IMR-90 (cell line): ENCODE data around the gene MET. TPM values are rescaled to one million over a fixed set of nuclear protein-coding genes. Genes with fewer than 3 reads are reported as not detected.

Experiments used
- ATAC-seq: fragments of 200-7000 bp; cut with Tn5 transposase; 2 replicates; pipeline ENCODE4 v1.9.1; 2020; ENCODE audit warnings: low read depth, mild to moderate bottlenecking, moderate library complexity
- BruUV-seq: library from RNA; stranded (reverse); fragments of 400-500 nt; replicated peaks from 2 replicates; lab custom pipeline; 2021; lab: Mats Ljungman, UMichigan
- CTCF ChIA-PET: fragments of 300-600 bp; formaldehyde crosslinking; extraction: SDS; loops from one replicate; lab custom pipeline; 2021; ENCODE audit warnings: antibody characterized with exemption; lab: Yijun Ruan, JAX
- POLR2A ChIA-PET: fragments of 300-600 bp; sonication (Branson Sonifier 250); formaldehyde crosslinking; loops from one replicate; lab custom pipeline; 2022; ENCODE audit warnings: antibody characterized with exemption; ENCODE audit not compliant: unreplicated experiment; lab: Charles Lee
- DNase-seq: peaks from one replicate; pipeline ENCODE4 v3.0.0; 2013
- H2AFZ ChIP-seq: replicated peaks from 2 replicates; pipeline ENCODE3; 2013; ENCODE audit warnings: low read length, mild to moderate bottlenecking; ENCODE audit not compliant: poor library complexity
- H2AK5ac ChIP-seq: 2 replicates; pipeline ENCODE4 v1.6.1; 2013; ENCODE audit warnings: low read depth, low read length, inconsistent platforms
- H2AK9ac ChIP-seq: replicated peaks from 2 replicates; pipeline ENCODE3; 2013; ENCODE audit warnings: mild to moderate bottlenecking, low read depth, low read length, moderate library complexity; ENCODE audit not compliant: poor library complexity
- H2BK120ac ChIP-seq: 2 replicates; pipeline ENCODE4 v1.6.1; 2013; ENCODE audit warnings: low read depth, low read length, inconsistent platforms
- H2BK15ac ChIP-seq: 3 replicates; pipeline ENCODE4 v1.6.1; 2013; ENCODE audit warnings: low read depth, low read length, inconsistent platforms
- H2BK20ac ChIP-seq: 2 replicates; pipeline ENCODE4 v1.6.1; 2013; ENCODE audit warnings: low read depth, mild to moderate bottlenecking, inconsistent platforms, low read length, moderate library complexity
- H2BK5ac ChIP-seq: 2 replicates; pipeline ENCODE4 v1.6.1; 2013; ENCODE audit warnings: mild to moderate bottlenecking, low read depth, low read length, inconsistent platforms; ENCODE audit not compliant: poor library complexity, severe bottlenecking
- H3K14ac ChIP-seq: replicated peaks from 2 replicates; pipeline ENCODE4 v1.6.1; 2013; ENCODE audit warnings: low read depth, low read length, inconsistent platforms
- H3K18ac ChIP-seq: 2 replicates; pipeline ENCODE4 v1.6.1; 2013; ENCODE audit warnings: low read depth, low read length, control low read depth
- H3K23ac ChIP-seq: 2 replicates; pipeline ENCODE4 v1.6.1; 2013; ENCODE audit warnings: low read depth, low read length, inconsistent platforms
- H3K27ac ChIP-seq: 2 replicates; pipeline ENCODE4 v1.5.1; 2013; ENCODE audit warnings: mild to moderate bottlenecking, control low read depth, low read length; ENCODE audit not compliant: insufficient read depth
- H3K27me3 ChIP-seq: 2 replicates; pipeline ENCODE4 v1.6.1; 2013; ENCODE audit warnings: low read length; ENCODE audit not compliant: control insufficient read depth, insufficient read depth
- H3K36me3 ChIP-seq: 2 replicates; pipeline ENCODE4 v1.6.1; 2013; ENCODE audit warnings: low read length, mixed read lengths; ENCODE audit not compliant: control insufficient read depth, insufficient read depth
- H3K4ac ChIP-seq: 2 replicates; pipeline ENCODE4 v1.6.1; 2013; ENCODE audit warnings: low read depth, low read length, inconsistent platforms
- H3K4me1 ChIP-seq: 2 replicates; pipeline ENCODE4 v1.6.1; 2013; ENCODE audit warnings: low read length, mixed read lengths; ENCODE audit not compliant: control insufficient read depth, insufficient read depth
- H3K4me2 ChIP-seq: 2 replicates; pipeline ENCODE4 v1.6.1; 2013; ENCODE audit warnings: low read depth, mild to moderate bottlenecking, control low read depth, low read length, moderate library complexity
- H3K4me3 ChIP-seq: 2 replicates; pipeline ENCODE4 v1.5.1; 2013; ENCODE audit warnings: low read depth, mild to moderate bottlenecking, control low read depth, low read length, moderate library complexity; ENCODE audit not compliant: insufficient read depth
- H3K56ac ChIP-seq: 2 replicates; pipeline ENCODE4 v1.6.1; 2013; ENCODE audit warnings: low read length, inconsistent platforms; ENCODE audit not compliant: insufficient read depth; ENCODE audit errors: extremely low read depth
- H3K79me1 ChIP-seq, 2 experiments: 2 replicates each; pipeline ENCODE4 v1.6.1; 2013; ENCODE audit warnings: low read length in 2 of 2, inconsistent platforms in 1 of 2, low read depth in 1 of 2
- H3K9ac ChIP-seq: 2 replicates; pipeline ENCODE4 v1.6.1; 2013; ENCODE audit warnings: low read depth, low read length, control low read depth
- H3K9me1 ChIP-seq: 2 replicates; pipeline ENCODE4 v1.6.1; 2013; ENCODE audit warnings: low read length, inconsistent platforms; ENCODE audit not compliant: insufficient read depth
- H3K9me3 ChIP-seq: 2 replicates; pipeline ENCODE4 v1.6.1; 2013; ENCODE audit warnings: low read length; ENCODE audit not compliant: control insufficient read depth, insufficient read depth
- H4K20me1 ChIP-seq: 2 replicates; pipeline ENCODE4 v1.6.1; 2013; ENCODE audit warnings: low read length, inconsistent platforms; ENCODE audit not compliant: insufficient read depth
- H4K5ac ChIP-seq: 2 replicates; pipeline ENCODE4 v1.6.1; 2013; ENCODE audit warnings: mild to moderate bottlenecking, low read depth, low read length, control low read depth
- H4K8ac ChIP-seq, 2 experiments: 2 replicates each; pipeline ENCODE4 v1.6.1; 2013; ENCODE audit warnings: low read depth in 2 of 2, low read length in 2 of 2, control low read depth in 1 of 2, inconsistent platforms in 1 of 2
- H4K91ac ChIP-seq: 2 replicates; pipeline ENCODE4 v1.6.1; 2013; ENCODE audit warnings: low read depth, low read length, inconsistent platforms; ENCODE audit not compliant: insufficient read depth
- BHLHE40 ChIP-seq: fragments of 150-350 bp; IDR thresholded peaks from 2 replicates; pipeline ENCODE4 v1.6.1; 2016; ENCODE audit warnings: mild to moderate bottlenecking, low read depth, low read length
- MAZ ChIP-seq: IDR thresholded peaks from 2 replicates; pipeline ENCODE4 v1.6.1; 2012; ENCODE audit warnings: low read depth, mild to moderate bottlenecking, low read length, improper control_type of control experiment, moderate library complexity, borderline replicate concordance
- MXI1 ChIP-seq: IDR thresholded peaks from 2 replicates; pipeline ENCODE4 v1.6.1; 2012; ENCODE audit warnings: low read depth, mild to moderate bottlenecking, low read length, moderate library complexity, borderline replicate concordance
- NFE2L2 ChIP-seq: fragments of 150-350 bp; IDR thresholded peaks from 2 replicates; pipeline ENCODE4 v1.6.1; 2016; ENCODE audit warnings: low read depth, mild to moderate bottlenecking, low read length
- RAD21 ChIP-seq: IDR thresholded peaks from 2 replicates; pipeline ENCODE4 v1.6.1; 2012; ENCODE audit warnings: low read length, improper control_type of control experiment
- RCOR1 ChIP-seq: IDR thresholded peaks from 2 replicates; pipeline ENCODE4 v1.6.1; 2012; ENCODE audit warnings: mild to moderate bottlenecking, low read length, improper control_type of control experiment; ENCODE audit not compliant: insufficient replicate concordance
- RFX5 ChIP-seq: IDR thresholded peaks from 2 replicates; pipeline ENCODE4 v1.8.0; 2012; ENCODE audit warnings: low read depth, mild to moderate bottlenecking, low read length, moderate library complexity
- WGBS, 2 experiments: methylation state at CpG; one replicate each; pipeline versions ENCODE4 v1.1.5 to v1.1.7; 2013; ENCODE audit warnings: missing lambda C conversion rate in 2 of 2; ENCODE audit not compliant: insufficient read length in 1 of 2; ENCODE audit errors: extremely low coverage in 2 of 2; 5-methylcytosine and 5-hydroxymethylcytosine counted together
- dilution Hi-C: fragments of 300-500 bp; cut with HindIII; formaldehyde crosslinking; loops from one replicate; pipeline ENCODE4 v1.14.3; 2018; ENCODE audit warnings: low sequenced_read_pairs; ENCODE audit not compliant: unreplicated experiment
- in situ Hi-C: fragments of 300-500 bp; cut with MboI; formaldehyde crosslinking; loops from 3 replicates; pipeline ENCODE4 v1.14.3; 2019; ENCODE audit warnings: low sequenced_read_pairs, inconsistent platforms, mixed read lengths
- intact Hi-C: fragments of 100-400 bp; cut with micrococcal nuclease; formaldehyde crosslinking; loops from 2 replicates; pipeline ENCODE4 v1.10.0; 2022
- polyA plus RNA-seq, 3 experiments: library from polyadenylated mRNA; depleted of rRNA; stranded (reverse); fragments of >200 nt; gene quantifications; 2 replicates each; pipeline ENCODE4 v1.2.3, GENCODE V29; 2012; ENCODE audit warnings: low replicate concordance in 1 of 3
- total RNA-seq: library from RNA; depleted of rRNA; stranded (reverse); fragments of >200 nt; gene quantifications from 2 replicates; pipeline ENCODE4 v1.2.3, GENCODE V29; 2012
- TF ChIP-seq, protein P1 (sequence below): fragments of 150-350 bp; IDR thresholded peaks from 2 replicates; pipeline ENCODE4 v1.6.1; 2016; ENCODE audit warnings: low read depth, mild to moderate bottlenecking, low read length, moderate library complexity, borderline replicate concordance

MET gene
- total and polyA plus RNA-seq, 2 of the 4 experiments (the other 2 are of a cell fraction): 15.0 to 84.6 TPM

DNA sequence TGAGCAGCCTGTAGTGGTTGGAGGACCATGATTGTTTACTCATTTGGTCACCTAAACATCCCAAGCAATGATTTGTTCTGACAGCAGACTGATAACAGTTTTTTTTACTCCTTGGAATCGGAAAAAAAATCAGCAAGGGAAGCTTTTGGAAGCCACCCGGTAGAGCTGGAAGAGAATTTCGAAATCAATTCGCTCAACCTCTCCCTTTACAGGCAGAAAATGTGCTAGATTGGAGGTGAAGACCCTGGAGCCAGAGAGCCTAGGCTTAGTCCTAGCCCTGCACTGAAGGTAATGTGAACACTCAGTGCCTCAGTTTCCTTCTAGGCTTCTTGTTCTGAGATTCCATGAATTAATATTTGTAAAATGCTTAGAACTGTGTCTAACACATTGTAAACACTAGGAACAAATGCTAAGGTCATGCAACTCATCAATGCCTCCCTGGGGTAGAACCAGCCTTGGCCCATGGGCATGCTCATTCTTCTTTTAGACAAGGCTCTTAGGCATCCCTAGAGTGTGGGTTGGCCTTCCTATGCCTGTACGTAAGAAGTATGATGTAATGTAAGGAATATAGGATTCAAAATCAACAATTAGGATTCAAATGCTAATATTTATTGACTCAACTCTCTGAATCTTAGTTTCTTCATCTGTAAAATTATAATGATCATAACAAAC is 52.7 kb downstream of the MET start:
- DNase-seq (no peak), ATAC-seq (no peak)
- Histone ChIP-seq H4K91ac (no peak overlapping the region), H3K27ac (no peak overlapping the region), H3K79me1 (peaks cover 0 to 17% of the 10 kb centered on the region in 2 experiments; a peak in 3 of 4 replicates), H4K20me1 (no peaks in the 10 kb centered on the region), H3K56ac (no peak overlapping the region), H2BK15ac (no peak overlapping the region), H2AK9ac (no peak overlapping the region), H3K14ac (no peak overlapping the region), H2AK5ac (no peak overlapping the region), H3K36me3 (no peaks in the 10 kb centered on the region), H4K8ac (no peak overlapping the region), H3K4me1 (peaks cover 7% of the 10 kb centered on the region), H3K9me1 (0 out of 2 replicates have a peak, but pooled peaks cover 5% of the 10 kb centered on the region), H2BK5ac (no peak overlapping the region), H3K9ac (no peak overlapping the region), H4K5ac (no peak overlapping the region), H3K18ac (no peak overlapping the region), H2BK120ac (no peak overlapping the region), H3K27me3 (no peaks in the 10 kb centered on the region), H3K4me2 (no peak overlapping the region), H3K4me3 (no peak overlapping the region), H3K4ac (no peak overlapping the region), H3K23ac (no peak overlapping the region), H2BK20ac (no peak overlapping the region), H2AFZ (no peak overlapping the region), H3K9me3 (no peaks in the 10 kb centered on the region)
- in situ Hi-C loops (no loop called here), intact Hi-C loops (no loop called here), dilution Hi-C loops (no loop called here)
- WGBS, 2 experiments: no CpG with 5 or more reads among the region's 5 CpGs
- ChIA-PET CTCF (no interaction called here), POLR2A (no interaction called here)
- no TSS peak for BruUV-seq
- TF ChIP-seq NFE2L2 (no peak), RFX5 (no peak), RCOR1 (no peak), MAZ (no peak), MXI1 (no peak), BHLHE40 (no peak), RAD21 (no peak)
- TF ChIP-seq, protein P1, sequence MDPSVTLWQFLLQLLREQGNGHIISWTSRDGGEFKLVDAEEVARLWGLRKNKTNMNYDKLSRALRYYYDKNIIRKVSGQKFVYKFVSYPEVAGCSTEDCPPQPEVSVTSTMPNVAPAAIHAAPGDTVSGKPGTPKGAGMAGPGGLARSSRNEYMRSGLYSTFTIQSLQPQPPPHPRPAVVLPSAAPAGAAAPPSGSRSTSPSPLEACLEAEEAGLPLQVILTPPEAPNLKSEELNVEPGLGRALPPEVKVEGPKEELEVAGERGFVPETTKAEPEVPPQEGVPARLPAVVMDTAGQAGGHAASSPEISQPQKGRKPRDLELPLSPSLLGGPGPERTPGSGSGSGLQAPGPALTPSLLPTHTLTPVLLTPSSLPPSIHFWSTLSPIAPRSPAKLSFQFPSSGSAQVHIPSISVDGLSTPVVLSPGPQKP: no peak
